HuH-7.5 (cell line): ENCODE results near the gene RFX2.
A peak's percentile ranks its signal among the peaks of the same experiment; 100 is the strongest.
"Not testable (repeated sequence)": the region's sequence is repeated elsewhere in the genome, so short reads cannot be mapped to it uniquely, and the experiment has no call there.

Experiments used
- DNase-seq: peaks from one replicate; pipeline ENCODE4 v3.0.0; 2011; ENCODE audit warnings: low spot score

RFX2 gene

GRCh38 chr19:6074709-6075403 is 35.4 kb downstream of the RFX2 start:
- DNase-seq = no peak

GRCh38 chr19:6073858-6074708 is 36.2 kb downstream of the RFX2 start:
- no peak for DNase-seq

- not testable (repeated sequence) for DNase-seq
These were observed 37.1 kb downstream of the RFX2 start for GRCh38 chr19:6073233-6073632.

- no peak for DNase-seq
These were observed 38.4 kb downstream of the RFX2 start for GRCh38 chr19:6071875-6072274.

GRCh38 chr19:6070720-6071485 is 39.4 kb downstream of the RFX2 start:
- no peak for DNase-seq

- no peak for DNase-seq
These were observed 40.1 kb downstream of the RFX2 start for GRCh38 chr19:6070207-6070681.

- no peak for DNase-seq
These were observed 41.0 kb downstream of the RFX2 start for GRCh38 chr19:6069268-6069791.

GRCh38 chr19:6068711-6069110 is 41.6 kb downstream of the RFX2 start:
- no peak for DNase-seq

GRCh38 chr19:6067975-6068374 is 42.3 kb downstream of the RFX2 start:
- DNase-seq = no peak

- DNase-seq = peak; percentile 85
These were observed 43.3 kb downstream of the RFX2 start for GRCh38 chr19:6066661-6067646.

- peak; percentile 60 for DNase-seq
These were observed 44.5 kb downstream of the RFX2 start for GRCh38 chr19:6065685-6066374.

- no peak for DNase-seq
These were observed 45.8 kb downstream of the RFX2 start for GRCh38 chr19:6064336-6065073.

GRCh38 chr19:6063576-6064335 is 46.5 kb downstream of the RFX2 start:
- no peak for DNase-seq

GRCh38 chr19:6062961-6063575 is 47.2 kb downstream of the RFX2 start:
- no peak for DNase-seq

GRCh38 chr19:6062274-6062673 is 48.0 kb downstream of the RFX2 start:
- no peak for DNase-seq

- no peak for DNase-seq
These were observed 48.7 kb downstream of the RFX2 start for GRCh38 chr19:6061376-6062130.

GRCh38 chr19:6060600-6061375 is 49.5 kb downstream of the RFX2 start:
- DNase-seq = no peak
